GM21528 (cell line): ENCODE data around the gene VPS35L.
A peak's percentile ranks its signal among the peaks of the same experiment; 100 is the strongest.
"Not testable (repeated sequence)": the region's sequence is repeated elsewhere in the genome, so short reads cannot be mapped to it uniquely, and the experiment has no call there.

ENCODE experiments used
- ATAC-seq: cut with Tn5 transposase; IDR thresholded peaks from one replicate; pipeline ENCODE4 v1.9.1; 2021; ENCODE audit warnings: mild to moderate bottlenecking, moderate library complexity; ENCODE audit not compliant: unreplicated experiment, low FRiP score

VPS35L gene

GRCh38 chr16:19708296-19709205 lies 153.0 kb downstream of the VPS35L start:
- ATAC-seq, result no peak

- no peak for ATAC-seq
Measured at GRCh38 chr16:19709381-19710136, 154.1 kb downstream of the VPS35L start.

- ATAC-seq, result no peak
Measured at GRCh38 chr16:19710191-19710908, 154.8 kb downstream of the VPS35L start.

- ATAC-seq, result no peak
Measured at GRCh38 chr16:19710991-19711545, 155.6 kb downstream of the VPS35L start.

GRCh38 chr16:19711643-19712042 lies 156.1 kb downstream of the VPS35L start:
- no peak for ATAC-seq

GRCh38 chr16:19712418-19713058 lies 157.0 kb downstream of the VPS35L start:
- no peak for ATAC-seq

- ATAC-seq, result no peak
Measured at GRCh38 chr16:19713697-19714096, 158.2 kb downstream of the VPS35L start.

- no peak for ATAC-seq
Measured at GRCh38 chr16:19715566-19715965, 160.1 kb downstream of the VPS35L start.

GRCh38 chr16:19716183-19716582 lies 160.7 kb downstream of the VPS35L start:
- no peak for ATAC-seq

- ATAC-seq, result not testable (repeated sequence)
Measured at GRCh38 chr16:19716728-19717127, 161.2 kb downstream of the VPS35L start.

GRCh38 chr16:19717314-19717713 lies 161.8 kb downstream of the VPS35L start:
- ATAC-seq, result no peak

GRCh38 chr16:19717741-19718623 lies 162.5 kb downstream of the VPS35L start, which contains the start of the genes IQCK and KNOP1:
IQCK (plus strand) TSS chr16:19718271; CDS start chr16:19718307, 36 bp downstream.
KNOP1 (minus strand) TSS chr16:19718227; CDS start chr16:19715035, 3,192 bp downstream.
- ATAC-seq, result peak; percentile 92

GRCh38 chr16:19718624-19718965 lies 163.1 kb downstream of the VPS35L start:
- ATAC-seq, result peak; percentile 9

- no peak for ATAC-seq
Measured at GRCh38 chr16:19722269-19722952, 166.9 kb downstream of the VPS35L start.

- ATAC-seq, result no peak
Measured at GRCh38 chr16:19722981-19723380, 167.5 kb downstream of the VPS35L start.

GRCh38 chr16:19728636-19728965 lies 173.1 kb downstream of the VPS35L start:
- ATAC-seq, result no peak

- no peak for ATAC-seq
Measured at GRCh38 chr16:19733551-19733950, 178.0 kb downstream of the VPS35L start.

GRCh38 chr16:19735074-19735867 lies 179.8 kb downstream of the VPS35L start:
- ATAC-seq, result no peak
